ENCODE data around the gene MOB3B. TPM values are rescaled to one million over a fixed set of nuclear protein-coding genes. Genes with fewer than 3 reads are reported as not detected.

Gene MOB3B
- total RNA-seq, 1 donor from 2014 or later = 3.8 TPM

GRCh38 chr9:27367175-27367798 lies 162.3 kb downstream of the MOB3B start:
- peaks cover 55% of the 10 kb centered on the region for H3K4me1 Mint-ChIP-seq (ENCODE audit: low read depth)

GRCh38 chr9:27365707-27366376 lies 163.8 kb downstream of the MOB3B start:
- TF ChIP-seq CTCF (IDR thresholded peaks at IDR 0.05) = no peak
- H3K9me3 Mint-ChIP-seq (ENCODE audit: low read depth) = no peaks in the 10 kb centered on the region
- no peak for DNase-seq (ENCODE audit: low spot score)
- H3K27ac Mint-ChIP-seq (ENCODE audit: unreplicated experiment) = peak overlapping the region; percentile 47
- H3K4me1 Mint-ChIP-seq (ENCODE audit: low read depth) = peaks cover 43% of the 10 kb centered on the region
- no peaks in the 10 kb centered on the region for H3K36me3 Mint-ChIP-seq (ENCODE audit: low read depth)
- H3K4me3 Mint-ChIP-seq (ENCODE audit: unreplicated experiment) = no peak overlapping the region
- H3K27me3 Mint-ChIP-seq (ENCODE audit: low read depth) = no peaks in the 10 kb centered on the region

More at GRCh38 chr9:27367175-27367798, 162.3 kb downstream of the MOB3B start:
- Mint-ChIP-seq H3K27me3 (ENCODE audit: low read depth) (no peaks in the 10 kb centered on the region), H3K4me3 (ENCODE audit: unreplicated experiment) (no peak overlapping the region), H3K9me3 (ENCODE audit: low read depth) (no peaks in the 10 kb centered on the region), H3K27ac (ENCODE audit: unreplicated experiment) (no peak overlapping the region), H3K36me3 (ENCODE audit: low read depth) (no peaks in the 10 kb centered on the region)
- no peak for DNase-seq (ENCODE audit: low spot score)
- TF ChIP-seq CTCF (IDR thresholded peaks at IDR 0.05) = no peak

GRCh38 chr9:27362447-27363210 lies 167.0 kb downstream of the MOB3B start:
- Mint-ChIP-seq H3K27ac (ENCODE audit: unreplicated experiment) (no peak overlapping the region), H3K4me1 (ENCODE audit: low read depth) (peaks cover 30% of the 10 kb centered on the region), H3K36me3 (ENCODE audit: low read depth) (peaks cover 2% of the 10 kb centered on the region), H3K27me3 (ENCODE audit: low read depth) (no peaks in the 10 kb centered on the region), H3K9me3 (ENCODE audit: low read depth) (no peaks in the 10 kb centered on the region), H3K4me3 (ENCODE audit: unreplicated experiment) (no peak overlapping the region)
- no peak for DNase-seq (ENCODE audit: low spot score)
- no peak for TF ChIP-seq CTCF (IDR thresholded peaks at IDR 0.05)

GRCh38 chr9:27361492-27361891 lies 168.1 kb downstream of the MOB3B start:
- Mint-ChIP-seq H3K9me3 (ENCODE audit: low read depth) (no peaks in the 10 kb centered on the region), H3K27ac (ENCODE audit: unreplicated experiment) (no peak overlapping the region), H3K4me3 (ENCODE audit: unreplicated experiment) (no peak overlapping the region), H3K27me3 (ENCODE audit: low read depth) (no peaks in the 10 kb centered on the region), H3K36me3 (ENCODE audit: low read depth) (peaks cover 2% of the 10 kb centered on the region), H3K4me1 (ENCODE audit: low read depth) (peaks cover 23% of the 10 kb centered on the region)
- DNase-seq (ENCODE audit: low spot score) = no peak
- no peak for TF ChIP-seq CTCF (IDR thresholded peaks at IDR 0.05)

GRCh38 chr9:27359763-27360162 lies 169.9 kb downstream of the MOB3B start:
- Mint-ChIP-seq H3K36me3 (ENCODE audit: low read depth) (peaks cover 2% of the 10 kb centered on the region), H3K9me3 (ENCODE audit: low read depth) (no peaks in the 10 kb centered on the region), H3K27me3 (ENCODE audit: low read depth) (no peaks in the 10 kb centered on the region), H3K4me3 (ENCODE audit: unreplicated experiment) (no peak overlapping the region), H3K27ac (ENCODE audit: unreplicated experiment) (no peak overlapping the region), H3K4me1 (ENCODE audit: low read depth) (peaks cover 27% of the 10 kb centered on the region)
- TF ChIP-seq CTCF (IDR thresholded peaks at IDR 0.05) = no peak
- no peak for DNase-seq (ENCODE audit: low spot score)

Measured in chondrocyte (in vitro differentiated cells).